Thyroid gland (tissue), 4 donors: Measurements from ENCODE around the gene RAB27B.

Source experiments
- POLR2A ChIP-seq, 2 donors: fragments of 450-650 bp; IDR thresholded peaks; one replicate each; pipeline ENCODE4 v1.6.1; 2017; ENCODE audit warnings: antibody characterized with exemption in 2 of 2, mild to moderate bottlenecking in 2 of 2, moderate library complexity in 1 of 2
- TF ChIP-seq, protein P1 (sequence below), 6 experiments: fragments of 200-600 bp in 3 of 6; fragments of 450-650 bp in 3 of 6; sonication (generic) in 3 of 6; IDR thresholded peaks; one replicate each; pipeline ENCODE4 v1.5.1; 2016 to 2019; ENCODE audit warnings: antibody characterized with exemption in 6 of 6, mild to moderate bottlenecking in 2 of 6, inconsistent platforms in 1 of 6, moderate library complexity in 1 of 6

DNA sequence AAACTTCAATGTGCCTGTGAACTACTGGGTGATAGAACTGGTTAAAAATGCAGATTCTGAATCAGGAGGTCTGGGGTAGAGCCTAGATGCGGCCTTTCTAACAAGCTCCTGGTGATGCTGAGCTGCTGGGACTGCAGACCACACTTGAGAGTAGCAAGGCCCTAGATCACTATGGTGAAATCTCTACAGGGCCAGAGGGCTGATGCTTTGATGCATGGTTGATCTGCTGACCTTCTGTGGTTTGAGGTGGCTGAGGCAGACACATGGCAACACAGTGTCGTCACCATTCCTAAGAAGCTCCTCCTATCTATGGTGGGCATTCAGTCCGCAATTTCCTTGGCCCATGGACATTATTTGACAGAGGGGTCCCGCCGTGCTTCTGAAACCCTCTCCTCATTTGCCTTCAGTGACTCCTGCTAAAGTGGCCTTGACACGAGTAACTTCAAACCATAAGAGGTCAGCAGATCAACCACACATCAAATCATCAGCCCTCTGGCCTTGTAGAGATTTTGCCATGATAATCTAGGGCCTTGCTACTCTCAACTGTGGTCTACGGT, 111.2 kb downstream of the RAB27B start:
- TF ChIP-seq, protein P1, sequence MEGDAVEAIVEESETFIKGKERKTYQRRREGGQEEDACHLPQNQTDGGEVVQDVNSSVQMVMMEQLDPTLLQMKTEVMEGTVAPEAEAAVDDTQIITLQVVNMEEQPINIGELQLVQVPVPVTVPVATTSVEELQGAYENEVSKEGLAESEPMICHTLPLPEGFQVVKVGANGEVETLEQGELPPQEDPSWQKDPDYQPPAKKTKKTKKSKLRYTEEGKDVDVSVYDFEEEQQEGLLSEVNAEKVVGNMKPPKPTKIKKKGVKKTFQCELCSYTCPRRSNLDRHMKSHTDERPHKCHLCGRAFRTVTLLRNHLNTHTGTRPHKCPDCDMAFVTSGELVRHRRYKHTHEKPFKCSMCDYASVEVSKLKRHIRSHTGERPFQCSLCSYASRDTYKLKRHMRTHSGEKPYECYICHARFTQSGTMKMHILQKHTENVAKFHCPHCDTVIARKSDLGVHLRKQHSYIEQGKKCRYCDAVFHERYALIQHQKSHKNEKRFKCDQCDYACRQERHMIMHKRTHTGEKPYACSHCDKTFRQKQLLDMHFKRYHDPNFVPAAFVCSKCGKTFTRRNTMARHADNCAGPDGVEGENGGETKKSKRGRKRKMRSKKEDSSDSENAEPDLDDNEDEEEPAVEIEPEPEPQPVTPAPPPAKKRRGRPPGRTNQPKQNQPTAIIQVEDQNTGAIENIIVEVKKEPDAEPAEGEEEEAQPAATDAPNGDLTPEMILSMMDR (IDR thresholded peaks at IDR 0.05) = no peak
- TF ChIP-seq POLR2A (IDR thresholded peaks at IDR 0.05) = no peak
